ENCODE measurements around the gene BOD1L1.

- TF ChIP-seq CTCF (conservative IDR thresholded peaks at IDR 0.05; ENCODE audit: low read depth in 2 of 2) (no peak), POLR2AphosphoS5 (IDR thresholded peaks at IDR 0.05; ENCODE audit: low read depth) (no peak), CREB1 (CRISPR knock-in tag; IDR thresholded peaks at IDR 0.05; ENCODE audit: low read depth) (no peak; the same call in 1 of the 2 replicates), EZH2 (IDR thresholded peaks at IDR 0.05; ENCODE audit: low read depth, unreplicated experiment) (no peak), ETS1 (IDR thresholded peaks at IDR 0.05) (no peak), JUNB (IDR thresholded peaks at IDR 0.05; ENCODE audit: unreplicated experiment) (no peak), EZH2phosphoT487 (IDR thresholded peaks at IDR 0.05; ENCODE audit: unreplicated experiment) (no peak), NANOG (IDR thresholded peaks at IDR 0.05; ENCODE audit: borderline replicate concordance) (no peak), REST (IDR thresholded peaks at IDR 0.05; ENCODE audit: unreplicated experiment) (no peak), ZNF462 (CRISPR knock-in tag; IDR thresholded peaks at IDR 0.05) (peak; percentile 76; the same call in 1 of the 2 replicates), ZNF331 (CRISPR knock-in tag; IDR thresholded peaks at IDR 0.05; ENCODE audit: low read depth) (no peak), STAT1 (IDR thresholded peaks at IDR 0.05; ENCODE audit: unreplicated experiment) (no peak)
Measured at GRCh38 chr4:13640149-13640940, 12.8 kb upstream of the BOD1L1 start.
